ENCODE results near the gene AFAP1L2.

DNA sequence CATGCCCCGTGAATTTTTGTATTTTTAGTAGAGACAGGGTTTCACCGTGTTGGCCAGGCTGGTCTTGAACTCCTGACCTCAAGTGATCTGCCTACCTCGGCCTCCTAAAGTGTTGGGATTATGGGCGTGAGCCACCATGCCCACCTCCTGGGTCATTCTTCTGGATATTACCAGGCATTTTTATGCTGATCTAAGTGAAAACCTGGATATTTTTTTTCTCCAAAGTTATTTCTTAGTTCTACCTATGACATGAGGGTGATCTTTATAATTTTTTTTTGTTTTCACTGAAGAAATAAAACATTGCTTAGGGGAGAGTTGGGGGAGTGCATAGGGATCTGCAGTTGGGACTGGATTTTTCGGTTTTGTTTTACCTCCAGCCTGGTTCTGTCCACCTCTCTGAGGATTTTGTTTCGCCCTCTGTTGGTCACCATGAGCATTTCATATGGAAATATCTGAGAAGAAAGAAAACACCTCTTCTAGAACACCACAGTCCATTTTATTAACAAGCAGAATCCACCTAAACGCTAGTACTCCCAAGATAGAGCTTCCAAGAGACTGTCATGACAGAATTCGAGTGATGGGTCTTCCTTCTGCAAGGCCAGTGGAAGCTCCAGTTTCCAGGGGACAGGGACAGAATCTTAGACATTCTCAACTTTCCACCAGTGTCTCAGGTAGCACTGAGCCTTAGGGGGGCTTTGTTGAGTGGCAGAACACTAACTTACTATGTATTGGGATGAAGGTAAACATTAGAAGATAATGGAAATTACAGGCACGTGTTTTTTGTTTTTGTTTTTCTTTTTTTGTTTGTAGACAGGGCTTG is 33.4 kb upstream of the AFAP1L2 start:
- TF ChIP-seq, protein P1, sequence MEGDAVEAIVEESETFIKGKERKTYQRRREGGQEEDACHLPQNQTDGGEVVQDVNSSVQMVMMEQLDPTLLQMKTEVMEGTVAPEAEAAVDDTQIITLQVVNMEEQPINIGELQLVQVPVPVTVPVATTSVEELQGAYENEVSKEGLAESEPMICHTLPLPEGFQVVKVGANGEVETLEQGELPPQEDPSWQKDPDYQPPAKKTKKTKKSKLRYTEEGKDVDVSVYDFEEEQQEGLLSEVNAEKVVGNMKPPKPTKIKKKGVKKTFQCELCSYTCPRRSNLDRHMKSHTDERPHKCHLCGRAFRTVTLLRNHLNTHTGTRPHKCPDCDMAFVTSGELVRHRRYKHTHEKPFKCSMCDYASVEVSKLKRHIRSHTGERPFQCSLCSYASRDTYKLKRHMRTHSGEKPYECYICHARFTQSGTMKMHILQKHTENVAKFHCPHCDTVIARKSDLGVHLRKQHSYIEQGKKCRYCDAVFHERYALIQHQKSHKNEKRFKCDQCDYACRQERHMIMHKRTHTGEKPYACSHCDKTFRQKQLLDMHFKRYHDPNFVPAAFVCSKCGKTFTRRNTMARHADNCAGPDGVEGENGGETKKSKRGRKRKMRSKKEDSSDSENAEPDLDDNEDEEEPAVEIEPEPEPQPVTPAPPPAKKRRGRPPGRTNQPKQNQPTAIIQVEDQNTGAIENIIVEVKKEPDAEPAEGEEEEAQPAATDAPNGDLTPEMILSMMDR (IDR thresholded peaks at IDR 0.05; ENCODE audit: poor library complexity, severe bottlenecking): no peak
- TF ChIP-seq EP300 (conservative IDR thresholded peaks at IDR 0.05; ENCODE audit: poor library complexity, severe bottlenecking): no peak
- no peak for TF ChIP-seq POLR2AphosphoS5 (IDR thresholded peaks at IDR 0.05)
- no peak for TF ChIP-seq MXI1 (conservative IDR thresholded peaks at IDR 0.05; ENCODE audit: poor library complexity, severe bottlenecking)
- no peak for TF ChIP-seq EZH2 (IDR thresholded peaks at IDR 0.05; ENCODE audit: borderline replicate concordance, insufficient read depth, low read length, poor library complexity, severe bottlenecking)

Data from neural cell (in vitro differentiated cells).